SKM-1 (cell line): ENCODE results near the gene SAMD4B.
"Not testable (repeated sequence)": the region's sequence is repeated elsewhere in the genome, so short reads cannot be mapped to it uniquely, and the experiment has no call there.

Experiments used
- DNase-seq: peaks from one replicate; lab custom pipeline; 2025; ENCODE audit not compliant: unreplicated experiment; lab: John Stamatoyannopoulos, UW

SAMD4B gene

DNA sequence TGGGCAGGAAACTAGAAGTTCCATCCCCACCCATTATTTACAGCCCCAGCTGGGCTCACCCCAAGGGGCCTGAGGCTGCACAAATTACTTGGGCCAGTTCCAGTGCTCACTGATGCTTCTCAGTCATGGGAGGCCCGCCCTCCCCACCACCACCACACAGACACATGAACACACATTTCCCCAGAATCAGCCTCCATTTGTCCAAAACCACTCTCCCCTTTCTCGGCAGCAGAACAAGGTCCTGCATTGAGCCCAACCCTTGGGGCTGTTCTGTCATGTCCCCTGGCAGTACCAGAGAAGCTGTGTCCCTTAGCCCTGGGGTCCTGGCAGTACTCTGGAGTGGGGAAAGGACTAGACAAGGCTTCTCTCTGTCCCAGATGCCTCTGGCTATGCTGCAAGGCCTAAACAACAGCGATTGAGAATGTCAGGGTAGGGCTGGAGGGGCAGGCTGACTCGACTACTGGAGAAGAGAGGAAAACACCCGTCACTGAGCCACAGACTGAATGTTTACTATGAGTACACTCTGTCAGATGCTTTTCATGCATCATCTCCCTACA is 21.8 kb downstream of the SAMD4B start:
- no peak for DNase-seq

DNA sequence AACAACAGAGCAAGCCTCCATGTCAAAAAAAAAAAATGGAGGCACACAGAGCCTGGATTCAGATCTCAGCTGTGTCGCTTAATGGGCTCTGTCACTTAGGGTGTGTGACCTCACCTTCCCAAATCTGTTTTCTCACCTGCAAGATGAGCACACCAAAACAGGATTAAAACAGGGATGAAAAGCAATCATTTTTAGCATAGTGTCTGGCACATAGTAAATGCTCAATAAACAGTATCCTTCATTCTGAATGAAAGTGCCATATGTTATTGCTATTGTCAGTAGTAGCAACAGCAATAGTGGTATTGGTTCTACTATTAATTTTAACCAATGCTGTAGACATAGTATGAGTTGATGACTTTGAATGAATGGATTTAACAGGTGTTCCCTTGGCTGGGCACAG is 23.3 kb downstream of the SAMD4B start:
- no peak for DNase-seq

DNA sequence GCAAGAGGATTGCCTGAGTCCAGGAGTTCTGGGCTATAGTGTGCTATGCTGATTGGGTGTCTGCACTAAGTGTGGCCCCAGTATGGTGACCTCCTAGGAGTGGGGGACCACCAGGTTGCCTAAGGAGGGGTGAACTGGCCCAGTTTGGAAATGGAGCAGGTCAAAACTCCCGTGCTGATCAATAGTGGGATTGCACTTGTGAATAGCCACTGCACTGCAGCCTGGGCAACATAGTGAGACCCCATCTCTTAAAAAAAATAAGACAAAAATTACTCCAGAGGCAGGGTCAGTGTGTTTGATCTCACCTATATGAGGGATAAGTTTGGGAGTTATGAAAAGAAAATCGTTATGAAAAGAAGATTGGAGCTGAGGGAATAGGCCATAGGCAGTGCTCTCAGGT is 27.0 kb downstream of the SAMD4B start:
- no peak for DNase-seq

DNA sequence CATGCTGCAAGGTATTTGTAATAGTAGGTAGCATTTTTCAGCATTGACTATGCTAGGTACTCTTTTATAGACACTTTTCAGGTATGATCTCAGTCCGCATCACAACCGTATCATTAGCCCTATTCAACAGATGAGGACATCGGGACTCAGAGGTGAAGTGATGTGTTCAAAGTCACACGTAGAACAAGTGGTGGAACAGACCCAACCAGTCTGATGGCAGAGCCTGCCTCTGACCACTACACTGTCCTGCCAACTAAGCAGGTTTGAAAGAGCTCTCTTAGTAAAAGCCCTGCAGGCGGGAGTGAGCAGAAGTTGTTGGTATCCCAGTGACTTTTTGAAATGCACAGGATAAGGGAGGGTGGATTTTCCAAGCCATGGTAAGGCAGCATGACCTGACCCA is 28.5 kb downstream of the SAMD4B start:
- DNase-seq, result no peak

DNA sequence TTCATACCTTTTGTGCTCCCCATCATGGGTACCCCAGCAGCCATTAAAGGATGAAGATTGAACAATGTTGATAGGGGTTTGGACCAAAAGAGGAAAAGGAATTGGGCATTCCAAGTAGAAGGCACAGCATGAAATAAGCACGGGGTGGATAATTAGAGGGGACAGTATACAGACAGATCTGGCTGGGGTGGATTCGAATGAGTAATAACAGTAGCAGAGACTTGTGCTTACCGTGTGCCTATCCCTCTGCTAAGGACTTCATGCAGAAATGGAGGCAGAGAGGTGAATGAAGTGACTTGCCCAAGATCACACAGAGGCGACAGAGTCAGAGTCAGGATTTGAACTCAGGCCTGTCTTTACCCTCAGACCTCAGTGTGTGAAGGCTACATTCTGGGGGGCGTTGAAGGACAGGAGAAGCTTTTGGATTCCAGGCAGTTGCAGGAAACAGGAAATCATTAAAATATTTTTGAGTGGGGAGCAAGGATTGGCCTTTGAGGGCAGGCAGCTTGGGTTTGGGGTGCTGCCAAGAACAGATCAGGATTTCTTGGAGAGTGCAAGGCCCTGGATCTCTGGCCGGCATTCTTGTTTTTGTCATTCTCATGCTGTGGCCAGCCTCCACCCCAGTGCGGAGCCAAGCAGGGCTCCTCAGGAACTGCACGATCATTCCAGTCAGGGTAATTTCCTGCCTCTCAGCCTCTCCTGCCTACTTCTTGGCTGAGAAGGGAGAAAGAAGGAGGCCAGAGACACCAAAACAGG is 30.0 kb downstream of the SAMD4B start:
- DNase-seq, result no peak

DNA sequence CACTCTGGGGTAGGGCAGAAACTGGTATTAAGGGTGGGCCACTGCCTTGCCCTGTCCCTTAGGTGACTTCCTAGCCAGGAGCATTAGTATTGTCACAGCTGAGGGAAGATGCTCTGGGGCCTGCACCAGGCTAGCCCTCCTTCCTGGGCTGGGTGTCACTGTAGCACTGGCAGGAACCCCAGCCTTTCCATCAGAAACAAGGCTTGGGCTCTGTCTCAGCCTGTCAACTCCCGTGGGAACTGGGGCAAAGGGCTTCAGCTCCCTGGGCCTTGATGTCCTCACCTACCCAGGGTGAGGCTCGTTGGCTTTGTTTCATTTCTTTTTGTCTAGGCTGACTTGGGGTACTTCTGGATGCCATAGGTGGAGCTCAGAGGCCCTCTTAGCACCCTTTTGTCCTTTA is 30.7 kb downstream of the SAMD4B start:
- no peak for DNase-seq

DNA sequence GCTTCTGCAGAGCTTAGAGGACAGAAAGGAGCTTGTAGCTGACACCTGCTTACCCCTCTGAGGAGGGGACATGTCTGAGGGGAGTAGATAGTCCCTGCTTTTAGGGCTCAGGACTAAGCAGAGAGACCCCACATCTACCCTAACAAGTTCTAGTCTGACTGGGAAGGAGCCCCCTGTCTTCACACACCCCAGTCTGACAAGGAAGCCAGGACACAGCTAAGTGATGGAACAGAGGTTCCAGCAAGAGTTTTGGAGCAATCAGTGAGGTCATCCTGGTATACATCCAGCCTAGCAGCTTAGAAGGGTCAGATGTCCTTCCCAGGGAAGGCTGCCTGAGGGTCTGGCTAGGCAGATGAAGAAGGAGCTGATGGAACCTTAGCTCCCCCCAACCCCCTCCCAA is 33.7 kb downstream of the SAMD4B start:
- DNase-seq, result no peak

DNA sequence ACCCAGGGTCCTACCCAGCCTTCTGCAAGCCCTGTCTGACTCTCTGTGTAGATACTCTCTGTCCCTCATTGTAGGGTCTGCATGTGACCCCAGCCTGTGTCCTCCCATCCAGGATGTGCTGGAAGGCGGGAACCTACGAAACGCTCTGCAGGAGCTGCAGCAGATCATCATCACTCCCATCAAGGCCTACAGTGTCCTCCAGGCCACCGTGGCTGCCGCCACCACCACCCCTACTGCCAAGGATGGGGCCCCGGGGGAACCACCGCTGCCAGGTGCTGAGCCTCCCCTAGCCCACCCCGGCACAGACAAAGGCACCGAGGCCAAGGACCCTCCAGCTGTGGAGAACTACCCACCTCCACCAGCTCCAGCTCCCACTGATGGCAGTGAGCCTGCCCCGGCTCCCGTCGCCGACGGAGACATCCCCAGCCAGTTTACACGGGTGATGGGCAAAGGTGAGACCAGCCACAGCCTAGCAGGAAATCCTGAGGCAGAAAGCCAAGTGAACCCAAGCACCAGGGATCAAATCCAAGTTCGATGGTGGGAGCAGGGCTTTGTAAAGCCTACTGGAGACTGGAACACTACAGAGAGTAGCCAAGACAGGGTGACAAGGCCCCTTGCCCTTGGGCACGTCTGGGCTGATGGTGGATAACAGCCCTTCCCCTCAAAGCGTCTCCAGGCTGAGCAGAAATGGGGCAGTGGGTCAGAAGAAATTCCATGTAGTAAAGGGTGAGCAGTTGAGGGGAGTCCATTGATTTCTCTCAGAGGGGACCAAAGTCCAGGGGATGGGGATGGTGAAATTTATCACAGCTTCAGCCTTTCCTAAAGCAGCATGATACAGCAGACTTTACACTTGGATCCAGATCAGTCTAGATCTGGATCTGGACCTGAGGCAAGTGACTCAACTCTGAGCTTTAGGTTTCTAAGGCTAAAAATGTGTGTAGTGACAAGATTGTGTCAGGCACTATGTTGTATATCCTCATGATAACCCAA is 35.4 kb downstream of the SAMD4B start:
- DNase-seq, result no peak

DNA sequence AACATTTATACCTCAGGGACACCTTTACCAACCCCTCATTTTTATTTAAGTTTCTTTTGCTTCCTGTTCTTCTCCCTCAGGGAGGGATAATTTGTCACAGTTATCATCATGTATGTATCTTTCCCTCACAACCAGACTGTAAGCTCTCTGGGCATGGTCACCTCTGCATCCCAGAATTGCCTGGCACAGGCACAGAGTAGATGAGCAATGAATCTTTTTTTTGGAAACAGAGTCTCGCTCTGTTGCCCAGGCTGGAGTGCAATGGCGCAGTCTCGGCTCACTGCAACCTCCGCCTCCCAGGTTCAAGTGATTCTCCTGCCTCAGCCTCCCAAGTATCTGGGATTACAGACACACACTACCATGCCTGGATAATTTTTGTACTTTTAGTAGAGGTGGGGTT is 37.1 kb downstream of the SAMD4B start:
- not testable (repeated sequence) for DNase-seq

DNA sequence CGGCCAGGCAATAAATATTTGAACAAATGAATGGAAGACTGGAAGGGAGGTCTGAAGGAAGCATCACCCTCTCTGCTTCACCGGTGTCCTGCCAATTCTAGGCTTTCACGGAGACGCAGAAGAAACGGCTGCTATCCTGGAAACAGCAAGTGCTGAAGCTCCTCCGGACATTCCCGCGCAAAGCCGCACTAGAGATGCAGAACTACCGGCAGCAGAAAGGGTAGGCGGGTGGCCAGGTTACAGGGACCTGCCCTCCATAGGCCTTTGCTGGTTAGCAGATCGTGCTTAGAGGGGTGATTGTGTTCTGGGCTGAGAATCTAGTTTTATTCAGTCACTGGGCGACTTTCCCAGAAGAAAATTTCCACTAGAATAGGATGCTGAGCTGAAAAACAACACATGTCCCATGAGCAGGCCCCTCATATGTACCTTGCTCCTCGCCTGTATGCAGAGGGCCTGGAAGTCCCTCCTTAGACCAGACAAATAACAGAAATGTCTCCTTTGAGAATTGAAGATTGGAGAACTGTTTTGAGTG is 37.7 kb downstream of the SAMD4B start:
- DNase-seq, result no peak

DNA sequence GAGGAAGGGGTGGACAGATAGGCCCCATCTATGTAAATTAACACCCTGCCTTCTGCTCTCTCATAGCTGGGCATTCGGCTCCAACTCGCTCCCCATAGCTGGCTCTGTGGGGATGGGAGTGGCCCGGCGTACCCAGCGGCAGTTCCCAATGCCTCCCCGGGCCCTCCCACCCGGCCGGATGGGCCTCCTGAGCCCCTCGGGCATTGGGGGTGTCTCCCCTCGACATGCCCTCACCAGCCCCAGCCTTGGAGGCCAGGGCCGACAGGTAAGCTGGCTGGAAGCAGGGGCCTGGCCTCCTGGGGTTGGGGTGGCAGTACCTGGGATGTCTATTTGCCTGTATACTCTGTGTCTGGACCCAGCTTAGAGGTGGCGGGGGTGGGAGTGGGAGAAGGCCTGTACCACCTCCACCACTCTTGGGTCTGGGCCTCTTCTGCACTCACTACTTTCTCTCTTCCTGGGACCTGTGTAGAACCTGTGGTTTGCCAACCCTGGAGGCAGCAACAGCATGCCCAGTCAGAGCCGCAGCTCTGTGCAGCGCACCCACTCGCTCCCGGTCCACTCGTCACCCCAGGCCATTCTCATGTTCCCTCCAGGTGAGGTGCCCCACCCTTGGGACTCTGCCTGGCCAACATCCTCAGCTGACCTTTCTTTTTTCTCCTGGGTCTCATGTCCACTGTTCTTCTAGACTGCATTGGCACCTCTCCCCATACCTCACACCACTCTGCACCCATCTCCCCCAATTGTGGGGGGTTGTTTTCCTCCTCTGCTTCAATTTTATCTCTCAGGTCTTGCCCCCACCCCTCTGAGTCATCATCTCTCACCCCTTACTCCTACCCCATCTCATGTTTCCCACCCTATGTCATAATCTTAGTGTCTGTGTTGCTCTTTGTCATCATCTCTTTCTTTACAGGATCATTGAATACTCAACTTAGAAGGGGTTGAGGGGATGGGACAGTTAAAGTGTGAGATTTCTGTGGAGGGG is 38.6 kb downstream of the SAMD4B start:
- no peak for DNase-seq

DNA sequence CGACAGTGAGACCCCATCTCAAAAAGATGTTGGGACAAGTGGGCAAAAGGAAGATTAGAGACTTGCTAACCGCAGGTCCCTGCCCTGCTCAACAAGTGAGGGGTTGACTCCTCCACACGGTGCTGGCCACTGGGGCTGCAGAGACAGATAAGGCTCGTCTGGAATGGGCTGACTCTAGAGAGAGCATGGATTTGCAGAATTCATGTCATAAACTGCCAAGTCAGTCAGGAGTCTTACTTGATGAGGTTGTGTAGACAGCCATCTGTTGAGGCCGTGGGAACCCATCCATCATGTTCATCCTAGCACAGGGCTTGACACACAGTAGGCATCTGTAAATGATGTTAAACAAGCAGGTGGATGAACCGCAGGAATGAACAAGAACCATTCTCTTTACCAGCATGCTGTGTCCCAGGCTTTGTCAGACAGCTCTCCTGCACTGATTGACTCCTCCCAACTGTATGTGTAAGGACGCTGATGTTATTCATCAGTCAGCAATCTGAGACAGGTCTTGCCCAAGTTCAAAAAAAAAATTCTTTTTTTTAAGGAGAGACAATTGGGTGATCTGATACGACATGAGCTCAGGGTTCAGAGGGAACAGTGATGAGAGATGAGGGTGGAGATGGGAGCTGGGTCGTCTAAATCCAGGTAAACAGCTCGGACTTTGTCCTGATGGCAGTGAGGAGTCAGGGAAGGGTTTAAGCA is 39.8 kb downstream of the SAMD4B start:
- DNase-seq, result no peak

DNA sequence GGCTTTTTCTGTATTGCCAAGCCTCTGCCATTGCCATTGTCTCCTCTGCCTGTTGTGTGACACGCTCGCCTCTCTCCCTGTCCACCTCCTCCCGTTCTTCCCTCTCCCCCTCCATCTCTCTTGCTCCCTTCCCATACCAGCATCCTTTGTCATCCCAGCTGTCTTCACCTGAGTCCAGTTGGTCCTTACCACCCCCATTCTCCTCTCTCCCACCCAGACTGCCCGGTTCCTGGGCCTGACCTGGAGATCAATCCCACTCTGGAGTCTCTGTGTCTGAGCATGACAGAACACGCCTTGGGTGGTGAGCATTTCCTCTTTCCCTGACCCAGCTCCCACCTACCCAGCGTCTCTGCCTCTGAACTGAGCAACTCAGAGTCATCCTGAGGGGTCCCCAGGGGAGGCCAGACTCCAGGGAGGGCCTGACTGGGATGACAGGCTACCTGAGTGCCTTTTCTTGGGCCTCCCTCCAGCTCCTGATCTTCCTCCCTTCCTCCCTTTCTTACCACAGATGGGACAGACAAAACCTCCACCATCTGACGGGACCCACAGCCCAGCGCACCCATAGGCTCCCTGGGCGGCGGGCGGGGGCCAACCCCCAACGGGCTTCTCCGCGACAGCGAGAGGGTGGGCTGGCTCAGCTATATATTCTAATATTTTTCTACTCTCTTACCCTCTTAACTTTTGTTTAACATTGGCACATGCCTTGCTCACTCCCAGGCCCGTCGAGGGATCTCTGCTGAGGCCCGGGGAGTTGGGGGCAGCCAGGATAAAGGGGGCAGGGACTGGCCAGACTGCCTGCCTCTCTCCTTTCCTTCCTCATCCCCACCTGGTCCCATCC is 41.0 kb downstream of the SAMD4B start:
- no peak for DNase-seq

DNA sequence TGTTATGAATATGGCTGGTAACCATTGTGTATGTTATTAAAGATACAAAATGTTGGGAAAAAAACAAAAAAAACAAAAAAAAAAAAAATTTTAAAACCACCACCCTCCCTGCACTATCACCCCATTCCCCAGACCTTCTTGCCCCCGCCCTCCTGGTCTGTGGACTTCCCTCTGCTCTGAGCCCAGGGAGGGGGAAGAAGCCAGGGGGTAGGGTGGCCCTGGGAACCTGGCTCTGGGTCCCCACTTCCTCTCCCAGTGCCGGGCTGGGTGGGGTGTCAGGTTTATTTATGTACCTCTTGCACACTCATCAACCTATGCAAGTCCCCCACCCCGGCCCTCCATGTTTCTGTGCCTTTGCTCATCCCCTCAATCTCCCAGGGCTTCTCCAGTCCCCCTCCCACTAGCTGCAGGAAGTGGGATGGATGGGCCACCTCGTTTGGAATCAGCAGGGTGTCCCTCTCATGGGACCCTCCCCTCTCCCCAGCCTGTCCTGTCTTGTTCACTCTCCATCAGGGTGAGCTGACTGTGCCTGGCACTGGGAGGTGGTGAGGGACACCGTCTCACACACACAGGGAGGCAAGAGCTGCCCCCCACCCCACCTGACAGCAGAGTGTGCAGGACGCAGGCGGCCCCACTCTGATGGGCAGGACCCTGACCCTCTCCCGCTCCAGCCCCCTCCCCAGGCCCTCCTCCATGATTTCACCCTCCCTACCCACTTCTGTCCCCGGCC is 42.8 kb downstream of the SAMD4B start:
- no peak for DNase-seq

DNA sequence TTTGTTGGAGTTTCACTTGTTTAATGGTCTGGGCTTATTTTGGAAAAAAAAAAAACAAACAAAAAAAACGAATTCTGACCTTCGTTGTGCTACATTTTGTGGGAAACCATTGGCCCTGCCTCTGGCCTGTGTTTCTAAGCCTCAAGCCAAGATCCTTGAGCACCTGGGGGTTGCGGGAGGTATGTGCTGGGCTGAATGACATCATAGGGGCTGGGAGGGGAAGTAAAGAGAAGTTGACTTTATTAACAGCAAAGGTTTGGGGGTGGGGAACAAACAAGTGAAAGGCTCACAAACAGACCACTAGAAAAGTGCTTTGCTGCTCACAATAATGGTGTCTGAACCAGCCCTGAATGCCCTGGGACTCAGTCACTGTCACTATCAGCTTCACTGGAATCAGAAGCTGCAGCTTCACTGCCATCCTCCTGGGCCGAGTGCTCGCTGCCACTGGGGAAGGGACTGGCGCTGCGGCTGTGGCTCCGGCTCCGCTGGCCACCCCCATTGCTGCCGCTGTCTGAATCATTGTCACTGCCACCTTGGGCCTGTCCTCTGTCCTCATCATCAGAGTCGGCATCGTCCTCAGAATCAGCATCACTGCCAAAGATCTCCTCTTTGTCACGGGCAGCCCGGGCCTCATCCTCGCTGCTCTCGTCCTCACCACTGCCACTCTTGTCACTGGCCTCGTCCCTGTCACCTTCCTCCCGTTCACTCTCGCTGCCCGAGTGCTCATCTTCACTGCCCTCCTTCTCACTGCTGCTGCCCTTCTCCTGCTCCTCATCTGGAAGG is 43.6 kb downstream of the SAMD4B start:
- DNase-seq, result no peak

DNA sequence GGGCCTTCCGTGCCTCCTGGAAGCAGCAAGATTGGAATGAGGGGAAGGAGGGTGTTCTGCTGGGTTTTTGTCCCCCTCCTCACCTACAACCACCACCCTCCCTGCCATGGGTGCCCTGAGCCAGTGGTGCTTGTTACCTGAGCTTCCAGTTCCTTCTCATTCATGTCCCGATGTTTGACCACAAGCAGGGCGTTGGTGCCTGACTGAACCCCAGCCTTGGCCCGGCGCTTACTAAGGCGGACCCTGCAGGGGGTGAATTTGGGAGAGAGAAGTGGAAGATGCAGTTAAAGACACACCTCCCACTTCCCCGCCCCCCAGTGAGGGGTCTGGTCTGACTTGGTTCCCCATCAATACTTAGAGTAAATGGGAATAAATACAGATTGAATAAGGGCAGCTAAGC is 44.3 kb downstream of the SAMD4B start:
- no peak for DNase-seq

DNA sequence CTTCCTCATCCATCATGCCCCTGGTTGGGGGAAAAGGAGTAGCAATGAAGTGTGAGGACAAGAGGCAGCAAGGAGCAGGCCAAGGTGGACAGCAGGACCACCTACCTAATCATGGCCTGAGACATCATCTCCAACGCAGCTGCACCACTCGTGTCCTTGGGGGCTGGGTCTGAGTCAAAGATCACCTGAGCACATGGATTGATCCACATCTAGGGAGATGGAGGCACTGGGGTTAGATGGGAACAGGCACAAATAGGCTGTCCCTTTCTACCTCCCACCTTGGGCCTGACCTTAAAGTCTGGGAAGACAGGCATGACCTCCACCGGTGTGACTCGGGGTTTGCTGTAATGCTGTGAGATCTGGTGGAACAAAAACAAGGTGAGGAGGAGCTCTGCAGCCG is 46.4 kb downstream of the SAMD4B start:
- no peak for DNase-seq
